Gastrocnemius medialis (tissue), 4 donors: ENCODE results near the gene POLE3.

ENCODE experiments used
- CTCF ChIP-seq, 5 experiments: fragments of 450-650 bp in 3 of 5; fragments of 200-600 bp in 2 of 5; sonication (generic) in 2 of 5; IDR thresholded peaks in 4 of 5; conservative IDR thresholded peaks in 1 of 5; 1 replicate in 4 of 5; 2 replicates in 1 of 5; pipeline ENCODE4 v1.5.1; 2016 to 2019; ENCODE audit warnings: antibody characterized with exemption in 5 of 5, mild to moderate bottlenecking in 3 of 5, moderate library complexity in 3 of 5
- POLR2A ChIP-seq, 2 donors: fragments of 450-650 bp; IDR thresholded peaks; one replicate each; pipeline ENCODE4 v1.6.1; 2017; ENCODE audit warnings: antibody characterized with exemption in 2 of 2, mild to moderate bottlenecking in 2 of 2, moderate library complexity in 2 of 2

GRCh38 chr9:113390192-113390960 is 20.1 kb downstream of the POLE3 start:
- no peak for TF ChIP-seq CTCF (IDR thresholded peaks at IDR 0.05 in 4 of 5, conservative IDR thresholded peaks at IDR 0.05 in 1 of 5)
- TF ChIP-seq POLR2A (IDR thresholded peaks at IDR 0.05), result no peak
